Neural cell (in vitro differentiated cells): Measurements from ENCODE around the gene EIF2A. TPM values are rescaled to one million over a fixed set of nuclear protein-coding genes. Genes with fewer than 3 reads are reported as not detected.

Experiments used
- H2AFZ ChIP-seq: fragments of 200-600, 300-800 bp; sonication (generic), shearing (Covaris generic); 2 replicates; pipeline ENCODE4 v1.6.0; 2014; ENCODE audit warnings: low read depth, mild to moderate bottlenecking, antibody characterized with exemption, low read length, moderate library complexity
- H3F3A ChIP-seq: fragments of 200-600 bp; shearing (Covaris generic); 2 replicates; pipeline ENCODE4 v1.6.1; 2016; ENCODE audit warnings: mild to moderate bottlenecking, moderate library complexity, mixed read lengths, antibody characterized with exemption, low read length; ENCODE audit not compliant: insufficient read depth, poor library complexity, severe bottlenecking
- H3K27ac ChIP-seq: fragments of 200-600, 300-800 bp; sonication (generic), shearing (Covaris generic); 2 replicates; pipeline ENCODE4 v1.5.1; 2014; ENCODE audit warnings: mild to moderate bottlenecking, low read length, moderate library complexity
- H3K27me3 ChIP-seq: fragments of 300-800, 200-600 bp; sonication (generic), shearing (Covaris generic); 2 replicates; pipeline ENCODE4 v1.6.0; 2014; ENCODE audit warnings: mild to moderate bottlenecking, low read depth, low read length, moderate library complexity; ENCODE audit not compliant: insufficient read depth
- H3K36me3 ChIP-seq: fragments of 300-800, 200-600 bp; sonication (generic), shearing (Covaris generic); 2 replicates; pipeline ENCODE4 v1.5.1; 2014; ENCODE audit warnings: mild to moderate bottlenecking, antibody characterized with exemption, low read length, moderate library complexity; ENCODE audit not compliant: insufficient read depth
- H3K4me2 ChIP-seq: fragments of 300-800, 200-600 bp; sonication (generic), shearing (Covaris generic); 2 replicates; pipeline ENCODE4 v1.6.0; 2014; ENCODE audit warnings: mild to moderate bottlenecking, low read length
- H3K4me3 ChIP-seq: fragments of 300-800, 200-600 bp; sonication (generic), shearing (Covaris generic); 2 replicates; pipeline ENCODE4 v1.5.1; 2014; ENCODE audit warnings: mild to moderate bottlenecking, low read length, moderate library complexity
- H3K79me2 ChIP-seq: fragments of 200-600 bp; shearing (Covaris generic); replicated peaks from 2 replicates; pipeline ENCODE4 v1.6.0; 2014; ENCODE audit warnings: mild to moderate bottlenecking, low read length, moderate library complexity; ENCODE audit not compliant: insufficient read depth
- H3K9ac ChIP-seq: fragments of 300-800, 200-600 bp; sonication (generic), shearing (Covaris generic); 2 replicates; pipeline ENCODE4 v1.6.1; 2016; ENCODE audit warnings: mild to moderate bottlenecking, low read length, mixed read lengths
- H3K9me2 ChIP-seq: fragments of 200-600 bp; shearing (Covaris generic); 2 replicates; pipeline ENCODE4 v1.6.1; 2016; ENCODE audit warnings: mild to moderate bottlenecking, low read length, mixed read lengths; ENCODE audit not compliant: insufficient read depth
- H3K9me3 ChIP-seq: fragments of 200-600, 300-800 bp; sonication (generic), shearing (Covaris generic); 2 replicates; pipeline ENCODE4 v1.6.1; 2016; ENCODE audit warnings: mild to moderate bottlenecking, mixed run types, low read length, moderate library complexity, mixed read lengths
- H4K20me1 ChIP-seq: fragments of 200-600 bp; shearing (Covaris generic); 2 replicates; pipeline ENCODE4 v1.6.1; 2016; ENCODE audit warnings: mild to moderate bottlenecking, mixed run types; ENCODE audit not compliant: insufficient read depth
- EP300 ChIP-seq: fragments of 450-650 bp; conservative IDR thresholded peaks from 2 replicates; pipeline ENCODE4 v1.6.1; 2014; ENCODE audit warnings: antibody characterized with exemption, mild to moderate bottlenecking, moderate library complexity; ENCODE audit not compliant: poor library complexity, severe bottlenecking
- EZH2 ChIP-seq: fragments of 200-600, 300-800 bp; shearing (Covaris generic), sonication (generic); IDR thresholded peaks from 2 replicates; pipeline ENCODE4 v1.6.1; 2014; ENCODE audit warnings: antibody characterized with exemption, low read length, borderline replicate concordance, mild to moderate bottlenecking; ENCODE audit not compliant: insufficient read depth, poor library complexity, severe bottlenecking
- MXI1 ChIP-seq: fragments of 450-650 bp; conservative IDR thresholded peaks from 2 replicates; pipeline ENCODE4 v1.6.1; 2014; ENCODE audit warnings: antibody characterized with exemption, mild to moderate bottlenecking; ENCODE audit not compliant: poor library complexity, severe bottlenecking
- POLR2AphosphoS5 ChIP-seq: IDR thresholded peaks from 2 replicates; pipeline ENCODE4 v1.6.1; 2012
- RAD21 ChIP-seq: fragments of 450-650 bp; conservative IDR thresholded peaks from 2 replicates; pipeline ENCODE4 v1.6.1; 2014; ENCODE audit warnings: antibody characterized with exemption, mild to moderate bottlenecking, moderate library complexity
- SMC3 ChIP-seq: fragments of 450-650 bp; conservative IDR thresholded peaks from 2 replicates; pipeline ENCODE4 v1.6.1; 2014; ENCODE audit warnings: antibody characterized with exemption, mild to moderate bottlenecking, moderate library complexity; ENCODE audit not compliant: poor library complexity
- TAF1 ChIP-seq: IDR thresholded peaks from 2 replicates; pipeline ENCODE4 v1.6.1; 2012; ENCODE audit warnings: low read depth
- polyA plus RNA-seq: library from polyadenylated mRNA; depleted of rRNA; stranded (reverse); fragments of >200 nt; gene quantifications from 2 replicates; pipeline ENCODE4 v1.2.3, GENCODE V29; 2014
- TF ChIP-seq, protein P1 (sequence below): IDR thresholded peaks from 2 replicates; pipeline ENCODE4 v1.6.1; 2012; ENCODE audit warnings: borderline replicate concordance
- TF ChIP-seq, protein P2 (sequence below): fragments of 450-650 bp; IDR thresholded peaks from 2 replicates; pipeline ENCODE4 v1.5.1; 2014; ENCODE audit warnings: antibody characterized with exemption, mild to moderate bottlenecking, moderate library complexity; ENCODE audit not compliant: poor library complexity, severe bottlenecking

The EIF2A gene
- polyA plus RNA-seq, 1 donor from 2014 or later, result 82.6 TPM

DNA sequence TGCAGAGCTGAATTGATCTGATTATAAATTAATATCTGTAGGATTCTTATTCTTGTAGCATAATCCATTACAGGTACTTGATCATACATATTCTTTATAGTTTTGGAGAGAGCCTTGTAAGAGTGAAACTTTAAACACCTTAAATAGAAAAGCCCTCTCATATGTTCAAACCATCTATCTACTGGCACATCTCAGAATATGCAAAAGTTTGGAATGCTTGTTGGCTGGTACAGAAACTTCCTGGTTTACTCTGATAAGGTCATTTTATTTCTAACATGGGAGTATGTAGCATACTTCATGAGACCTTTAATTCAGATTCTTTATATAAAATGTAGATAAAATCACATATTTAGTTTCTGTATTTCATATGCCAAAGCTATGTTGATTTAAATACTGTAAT, 34.6 kb downstream of the EIF2A start:
- Histone ChIP-seq H3K9me2 (no peaks in the 10 kb centered on the region), H3K9me3 (no peaks in the 10 kb centered on the region), H3K27ac (no peak overlapping the region), H2AFZ (no peak overlapping the region), H4K20me1 (no peaks in the 10 kb centered on the region), H3K79me2 (no peaks in the 10 kb centered on the region), H3K9ac (no peak overlapping the region), H3K36me3 (peaks cover 4% of the 10 kb centered on the region), H3K4me2 (no peak overlapping the region), H3K27me3 (no peaks in the 10 kb centered on the region), H3F3A (no peaks in the 10 kb centered on the region), H3K4me3 (no peak overlapping the region)
- TF ChIP-seq EP300 (no peak), RAD21 (no peak), SMC3 (no peak), TAF1 (no peak), POLR2AphosphoS5 (no peak), EZH2 (no peak), MXI1 (no peak)
- TF ChIP-seq, protein P1, sequence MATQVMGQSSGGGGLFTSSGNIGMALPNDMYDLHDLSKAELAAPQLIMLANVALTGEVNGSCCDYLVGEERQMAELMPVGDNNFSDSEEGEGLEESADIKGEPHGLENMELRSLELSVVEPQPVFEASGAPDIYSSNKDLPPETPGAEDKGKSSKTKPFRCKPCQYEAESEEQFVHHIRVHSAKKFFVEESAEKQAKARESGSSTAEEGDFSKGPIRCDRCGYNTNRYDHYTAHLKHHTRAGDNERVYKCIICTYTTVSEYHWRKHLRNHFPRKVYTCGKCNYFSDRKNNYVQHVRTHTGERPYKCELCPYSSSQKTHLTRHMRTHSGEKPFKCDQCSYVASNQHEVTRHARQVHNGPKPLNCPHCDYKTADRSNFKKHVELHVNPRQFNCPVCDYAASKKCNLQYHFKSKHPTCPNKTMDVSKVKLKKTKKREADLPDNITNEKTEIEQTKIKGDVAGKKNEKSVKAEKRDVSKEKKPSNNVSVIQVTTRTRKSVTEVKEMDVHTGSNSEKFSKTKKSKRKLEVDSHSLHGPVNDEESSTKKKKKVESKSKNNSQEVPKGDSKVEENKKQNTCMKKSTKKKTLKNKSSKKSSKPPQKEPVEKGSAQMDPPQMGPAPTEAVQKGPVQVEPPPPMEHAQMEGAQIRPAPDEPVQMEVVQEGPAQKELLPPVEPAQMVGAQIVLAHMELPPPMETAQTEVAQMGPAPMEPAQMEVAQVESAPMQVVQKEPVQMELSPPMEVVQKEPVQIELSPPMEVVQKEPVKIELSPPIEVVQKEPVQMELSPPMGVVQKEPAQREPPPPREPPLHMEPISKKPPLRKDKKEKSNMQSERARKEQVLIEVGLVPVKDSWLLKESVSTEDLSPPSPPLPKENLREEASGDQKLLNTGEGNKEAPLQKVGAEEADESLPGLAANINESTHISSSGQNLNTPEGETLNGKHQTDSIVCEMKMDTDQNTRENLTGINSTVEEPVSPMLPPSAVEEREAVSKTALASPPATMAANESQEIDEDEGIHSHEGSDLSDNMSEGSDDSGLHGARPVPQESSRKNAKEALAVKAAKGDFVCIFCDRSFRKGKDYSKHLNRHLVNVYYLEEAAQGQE, result no peak
- TF ChIP-seq, protein P2, sequence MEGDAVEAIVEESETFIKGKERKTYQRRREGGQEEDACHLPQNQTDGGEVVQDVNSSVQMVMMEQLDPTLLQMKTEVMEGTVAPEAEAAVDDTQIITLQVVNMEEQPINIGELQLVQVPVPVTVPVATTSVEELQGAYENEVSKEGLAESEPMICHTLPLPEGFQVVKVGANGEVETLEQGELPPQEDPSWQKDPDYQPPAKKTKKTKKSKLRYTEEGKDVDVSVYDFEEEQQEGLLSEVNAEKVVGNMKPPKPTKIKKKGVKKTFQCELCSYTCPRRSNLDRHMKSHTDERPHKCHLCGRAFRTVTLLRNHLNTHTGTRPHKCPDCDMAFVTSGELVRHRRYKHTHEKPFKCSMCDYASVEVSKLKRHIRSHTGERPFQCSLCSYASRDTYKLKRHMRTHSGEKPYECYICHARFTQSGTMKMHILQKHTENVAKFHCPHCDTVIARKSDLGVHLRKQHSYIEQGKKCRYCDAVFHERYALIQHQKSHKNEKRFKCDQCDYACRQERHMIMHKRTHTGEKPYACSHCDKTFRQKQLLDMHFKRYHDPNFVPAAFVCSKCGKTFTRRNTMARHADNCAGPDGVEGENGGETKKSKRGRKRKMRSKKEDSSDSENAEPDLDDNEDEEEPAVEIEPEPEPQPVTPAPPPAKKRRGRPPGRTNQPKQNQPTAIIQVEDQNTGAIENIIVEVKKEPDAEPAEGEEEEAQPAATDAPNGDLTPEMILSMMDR, result no peak

- Histone ChIP-seq H3K36me3 (peaks cover 4% of the 10 kb centered on the region), H3K4me3 (no peak overlapping the region), H3F3A (no peaks in the 10 kb centered on the region), H3K27me3 (no peaks in the 10 kb centered on the region), H3K9me3 (no peaks in the 10 kb centered on the region), H3K9me2 (no peaks in the 10 kb centered on the region), H3K27ac (no peak overlapping the region), H3K79me2 (no peaks in the 10 kb centered on the region), H3K4me2 (no peak overlapping the region), H2AFZ (no peak overlapping the region), H3K9ac (no peak overlapping the region), H4K20me1 (no peaks in the 10 kb centered on the region)
- TF ChIP-seq TAF1 (no peak), EZH2 (no peak), EP300 (no peak), MXI1 (no peak), SMC3 (no peak)
- TF ChIP-seq, protein P1, result no peak
Measured at GRCh38 chr3:150582620-150583019, 36.0 kb downstream of the EIF2A start.
